ENCODE measurements around the gene SRGAP2B. TPM values are rescaled to one million over a fixed set of nuclear protein-coding genes. Genes with fewer than 3 reads are reported as not detected.
A peak's percentile ranks its signal among the peaks of the same experiment; 100 is the strongest.
"Not testable (repeated sequence)": the region's sequence is repeated elsewhere in the genome, so short reads cannot be mapped to it uniquely, and the experiment has no call there.

The SRGAP2B gene
- total RNA-seq, 2 experiments from 2014 or later, result 15.0 to 15.6 TPM

DNA sequence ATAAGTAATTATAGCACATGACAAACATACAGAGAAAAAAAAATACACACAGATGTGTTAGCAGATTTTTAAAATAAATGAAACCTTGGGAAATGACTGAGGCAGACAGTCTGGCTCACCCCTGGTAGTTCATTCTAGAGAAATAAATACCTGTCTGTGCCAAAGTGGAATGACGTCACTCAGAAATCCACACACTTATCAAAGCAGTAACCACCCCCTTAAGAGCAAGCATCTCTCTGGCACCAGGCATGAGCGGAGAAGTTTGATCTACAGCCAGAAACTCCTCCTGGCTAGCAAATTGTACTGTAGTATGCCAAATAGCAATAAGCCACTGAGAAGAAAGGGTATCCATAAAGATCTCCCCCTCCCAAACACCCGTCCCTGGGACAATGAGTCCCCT lies 131.6 kb downstream of the SRGAP2B start:
- not testable (repeated sequence) for H3K36me3 Mint-ChIP-seq, H3K4me1 Mint-ChIP-seq, H3K27ac Mint-ChIP-seq, H3K9me3 Mint-ChIP-seq, H3K27me3 Mint-ChIP-seq, H3K4me3 Mint-ChIP-seq, DNase-seq

GRCh38 chr1:144961604-144962583 lies 133.2 kb downstream of the SRGAP2B start:
- not testable (repeated sequence) for H3K4me3 Mint-ChIP-seq, H3K9me3 Mint-ChIP-seq

GRCh38 chr1:144960929-144961488 lies 134.1 kb downstream of the SRGAP2B start:
- not testable (repeated sequence) for H3K9me3 Mint-ChIP-seq

More at GRCh38 chr1:144961604-144962583, 133.2 kb downstream of the SRGAP2B start:
- not testable (repeated sequence) for H3K27me3 Mint-ChIP-seq, H3K27ac Mint-ChIP-seq, H3K4me1 Mint-ChIP-seq, H3K36me3 Mint-ChIP-seq, DNase-seq

DNA sequence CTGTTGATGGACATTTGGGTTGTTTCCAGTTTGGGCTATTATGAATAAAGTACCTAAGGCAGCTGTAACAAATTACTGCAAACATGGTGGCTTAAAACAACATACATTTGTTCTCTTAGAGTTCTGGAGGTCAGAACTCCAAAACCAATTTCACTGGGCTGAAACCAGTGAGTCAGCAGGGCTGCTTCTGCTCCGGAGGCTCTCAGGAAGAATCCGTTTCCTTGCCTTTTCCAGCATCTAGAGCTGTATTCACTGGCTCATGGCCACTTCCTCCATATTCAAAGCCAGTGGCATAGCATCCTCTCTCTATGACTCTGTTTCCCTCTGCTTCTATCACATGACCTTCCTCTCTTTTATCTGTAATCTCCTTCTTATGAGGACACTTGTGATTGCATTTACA lies 146.7 kb downstream of the SRGAP2B start:
- H3K36me3 Mint-ChIP-seq, H3K27me3 Mint-ChIP-seq, H3K9me3 Mint-ChIP-seq, H3K4me3 Mint-ChIP-seq, H3K27ac Mint-ChIP-seq, H3K4me1 Mint-ChIP-seq, DNase-seq: not testable (repeated sequence)

More at GRCh38 chr1:144960929-144961488, 134.1 kb downstream of the SRGAP2B start:
- not testable (repeated sequence) for H3K27me3 Mint-ChIP-seq, H3K36me3 Mint-ChIP-seq, H3K4me1 Mint-ChIP-seq, DNase-seq, H3K4me3 Mint-ChIP-seq, H3K27ac Mint-ChIP-seq

DNA sequence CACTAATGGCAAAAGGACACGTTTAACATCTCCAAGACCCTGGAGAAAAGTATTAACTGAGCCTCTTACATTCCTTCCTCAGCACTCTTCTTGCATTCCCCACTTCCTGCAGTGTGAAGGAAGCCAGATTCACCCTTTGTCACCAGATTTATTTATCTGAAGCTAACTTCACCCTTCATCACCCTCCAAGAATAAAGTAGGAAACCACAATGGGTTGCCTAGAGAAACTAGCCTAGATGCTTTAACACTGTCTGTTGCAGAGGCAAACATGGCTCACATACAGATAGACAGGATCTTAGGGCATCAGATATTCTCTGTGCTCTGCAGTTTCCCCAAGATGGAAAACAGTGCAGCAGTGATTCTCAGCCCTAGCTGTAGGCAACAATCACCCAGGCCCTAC lies 147.6 kb downstream of the SRGAP2B start:
- not testable (repeated sequence) for H3K4me3 Mint-ChIP-seq, H3K27me3 Mint-ChIP-seq, H3K27ac Mint-ChIP-seq, H3K36me3 Mint-ChIP-seq, DNase-seq, H3K4me1 Mint-ChIP-seq, H3K9me3 Mint-ChIP-seq

DNA sequence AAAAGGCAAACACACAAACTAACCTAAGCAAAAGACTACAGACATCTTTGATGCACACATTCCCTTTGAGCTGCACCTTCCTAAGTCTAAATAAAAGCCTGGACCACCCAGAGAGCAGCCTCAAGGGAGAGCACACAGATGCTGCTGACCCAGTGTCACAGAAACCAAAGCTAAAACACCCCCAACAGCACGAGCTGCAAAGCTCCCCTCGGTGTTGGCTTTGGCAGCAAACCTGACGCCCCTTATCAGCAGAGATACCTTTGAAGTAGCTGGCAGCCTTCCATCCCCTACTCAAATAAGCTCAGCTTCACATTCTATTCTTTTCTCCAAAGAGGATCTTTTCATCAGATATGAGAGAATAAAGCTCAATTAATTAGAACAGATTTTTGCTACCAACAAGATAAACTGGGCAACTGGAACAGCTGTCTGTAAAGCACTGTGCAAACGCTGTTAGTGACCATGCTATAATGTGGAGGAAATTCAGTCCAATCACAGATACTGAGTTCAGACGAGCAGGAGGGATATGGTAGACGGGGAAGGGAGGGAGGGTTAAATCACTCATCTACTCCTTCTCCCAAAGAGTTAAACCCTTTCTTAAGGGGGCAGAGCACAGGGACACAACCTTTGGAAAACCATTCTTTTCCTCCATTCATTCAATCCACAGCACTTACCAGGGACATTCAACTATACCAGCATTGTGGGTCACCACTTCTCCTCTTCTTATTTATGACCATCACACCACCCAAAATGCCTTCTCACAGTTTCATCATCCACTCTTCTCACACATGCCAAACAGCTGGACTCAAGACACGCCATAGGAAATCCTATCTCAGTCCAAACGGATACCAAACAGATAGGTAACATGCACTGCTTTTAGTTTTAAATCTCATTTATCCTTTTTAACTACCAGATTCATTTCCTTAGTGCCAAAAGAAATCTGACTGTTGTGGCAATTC lies 148.3 kb downstream of the SRGAP2B start:
- H3K9me3 Mint-ChIP-seq, H3K4me1 Mint-ChIP-seq, H3K36me3 Mint-ChIP-seq, H3K4me3 Mint-ChIP-seq, H3K27ac Mint-ChIP-seq, H3K27me3 Mint-ChIP-seq, DNase-seq: not testable (repeated sequence)

- H3K4me1 Mint-ChIP-seq, H3K27me3 Mint-ChIP-seq, DNase-seq, H3K4me3 Mint-ChIP-seq, H3K9me3 Mint-ChIP-seq, H3K36me3 Mint-ChIP-seq: not testable (repeated sequence)
- H3K27ac Mint-ChIP-seq, result peak overlapping the region; percentile 88
Observed at GRCh38 chr1:144941710-144942109, 153.4 kb downstream of the SRGAP2B start.

- H3K36me3 Mint-ChIP-seq, H3K4me1 Mint-ChIP-seq, H3K27me3 Mint-ChIP-seq, H3K9me3 Mint-ChIP-seq, DNase-seq: not testable (repeated sequence)
- Mint-ChIP-seq H3K4me3 (peak overlapping the region; percentile 12), H3K27ac (peak overlapping the region; percentile 76)
Observed at GRCh38 chr1:144940054-144940453, 155.1 kb downstream of the SRGAP2B start.

- not testable (repeated sequence) for H3K27me3 Mint-ChIP-seq, H3K27ac Mint-ChIP-seq, H3K4me1 Mint-ChIP-seq, H3K36me3 Mint-ChIP-seq, H3K9me3 Mint-ChIP-seq, H3K4me3 Mint-ChIP-seq, DNase-seq
Observed at GRCh38 chr1:144938627-144939026, 156.5 kb downstream of the SRGAP2B start.

GRCh38 chr1:144936186-144936732 lies 158.9 kb downstream of the SRGAP2B start:
- not testable (repeated sequence) for H3K4me3 Mint-ChIP-seq, H3K36me3 Mint-ChIP-seq, DNase-seq, H3K9me3 Mint-ChIP-seq, H3K4me1 Mint-ChIP-seq, H3K27me3 Mint-ChIP-seq, H3K27ac Mint-ChIP-seq

DNA sequence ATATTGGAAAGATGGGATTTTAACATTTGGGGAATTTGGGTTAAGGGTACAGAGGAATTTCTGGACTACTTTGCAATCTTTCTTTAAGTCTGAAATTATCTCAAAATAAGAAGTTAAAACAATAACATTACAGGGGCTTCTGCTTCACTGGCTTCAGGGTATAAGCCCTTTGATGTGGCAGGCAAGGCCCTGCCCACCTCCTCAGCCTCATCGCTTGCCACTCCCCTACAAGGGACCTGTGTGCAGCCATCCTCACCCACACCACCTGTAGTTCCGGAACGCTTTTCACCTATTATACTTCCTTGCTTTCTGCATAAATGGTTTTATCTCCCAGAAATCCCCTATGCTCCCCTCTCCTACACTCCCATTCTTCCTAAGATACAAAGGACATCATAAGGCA lies 159.8 kb downstream of the SRGAP2B start:
- H3K4me3 Mint-ChIP-seq, H3K27me3 Mint-ChIP-seq, H3K4me1 Mint-ChIP-seq, H3K36me3 Mint-ChIP-seq, H3K27ac Mint-ChIP-seq, H3K9me3 Mint-ChIP-seq, DNase-seq: not testable (repeated sequence)

GRCh38 chr1:144933014-144933413 lies 162.1 kb downstream of the SRGAP2B start:
- H3K9me3 Mint-ChIP-seq, H3K27ac Mint-ChIP-seq, H3K36me3 Mint-ChIP-seq, DNase-seq, H3K27me3 Mint-ChIP-seq, H3K4me1 Mint-ChIP-seq, H3K4me3 Mint-ChIP-seq: not testable (repeated sequence)

DNA sequence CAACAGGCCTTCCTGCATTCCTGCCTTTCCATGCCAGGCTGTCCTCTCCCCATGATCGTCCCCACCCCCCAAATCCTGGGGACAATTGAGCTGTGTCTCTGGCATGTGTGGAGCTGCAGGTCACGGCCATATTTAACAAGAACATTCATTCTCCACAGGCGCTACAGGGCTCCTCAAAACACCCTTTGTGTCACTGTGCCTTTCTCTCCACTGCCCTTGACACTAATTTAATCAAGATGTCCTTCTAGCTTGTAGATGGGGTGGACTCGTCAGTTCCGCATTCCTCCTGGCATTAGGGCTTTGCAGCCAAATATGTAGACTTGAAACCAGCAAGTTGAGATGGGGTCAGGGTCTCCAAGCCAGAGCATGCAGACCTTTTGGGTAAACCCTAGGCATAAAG lies 163.0 kb downstream of the SRGAP2B start:
- not testable (repeated sequence) for H3K36me3 Mint-ChIP-seq, H3K27me3 Mint-ChIP-seq, H3K4me3 Mint-ChIP-seq, DNase-seq, H3K27ac Mint-ChIP-seq, H3K4me1 Mint-ChIP-seq, H3K9me3 Mint-ChIP-seq

GRCh38 chr1:144931553-144931952 lies 163.6 kb downstream of the SRGAP2B start:
- not testable (repeated sequence) for H3K27me3 Mint-ChIP-seq, DNase-seq, H3K27ac Mint-ChIP-seq, H3K4me1 Mint-ChIP-seq, H3K36me3 Mint-ChIP-seq, H3K4me3 Mint-ChIP-seq, H3K9me3 Mint-ChIP-seq
